Effector memory CD8-positive, alpha-beta T cell (primary cell): Measurements from ENCODE around the gene ZC3H12C.

Experiments used
- ATAC-seq: fragments of 150-1000 bp; cut with Tn5 transposase; replicated peaks from 2 replicates; pipeline ENCODE4 v1.10.0; 2021; ENCODE audit warnings: mild to moderate bottlenecking, moderate library complexity
- DNase-seq, 3 experiments: peaks; one replicate each; pipeline ENCODE4 v3.0.0; 2021
- H3K27ac Mint-ChIP-seq, 2 donors: one replicate each; pipeline ENCODE4 v1.8.0; 2022; ENCODE audit warnings: mild to moderate bottlenecking in 2 of 2, mixed read lengths in 2 of 2, moderate library complexity in 2 of 2
- H3K27me3 Mint-ChIP-seq, 2 donors: one replicate each; pipeline ENCODE4 v1.8.0; 2022; ENCODE audit warnings: mixed read lengths in 2 of 2
- H3K36me3 Mint-ChIP-seq: one replicate; pipeline ENCODE4 v1.8.0; 2022; ENCODE audit warnings: mild to moderate bottlenecking, moderate library complexity, mixed read lengths; ENCODE audit not compliant: insufficient read depth
- H3K4me1 Mint-ChIP-seq, 2 donors: one replicate each; pipeline ENCODE4 v1.8.0; 2022; ENCODE audit warnings: low read depth in 2 of 2, mixed read lengths in 2 of 2
- H3K4me3 Mint-ChIP-seq, 2 donors: one replicate each; pipeline ENCODE4 v1.8.0; 2022; ENCODE audit warnings: mild to moderate bottlenecking in 2 of 2, mixed read lengths in 2 of 2, moderate library complexity in 2 of 2
- H3K9me3 Mint-ChIP-seq, 2 donors: one replicate each; pipeline ENCODE4 v1.8.0; 2022; ENCODE audit warnings: mixed read lengths in 2 of 2

ZC3H12C gene

DNA sequence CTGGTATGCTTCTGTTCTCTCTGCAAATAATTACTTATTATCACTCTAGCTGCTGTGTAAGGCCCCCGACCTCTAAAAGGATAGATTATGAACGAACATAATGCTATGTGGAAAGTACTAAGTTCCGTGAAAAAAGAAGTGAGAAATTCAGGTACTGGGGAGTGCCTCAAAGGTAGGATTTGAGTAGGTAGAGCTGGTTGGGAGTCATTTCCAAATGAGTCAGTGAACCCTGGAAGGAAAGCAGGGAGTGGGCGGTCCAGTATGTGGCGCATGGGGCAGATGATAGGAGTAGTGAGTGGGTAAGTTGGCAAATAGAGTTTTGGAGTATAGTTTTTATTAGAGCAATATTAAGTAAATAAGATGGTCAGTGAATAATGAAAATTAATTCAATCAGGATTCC is 2.4 kb downstream of the ZC3H12C start:
- H3K27me3 Mint-ChIP-seq: peaks cover 38 to 42% of the 10 kb centered on the region in 2 donors
- no peak overlapping the region for H3K27ac Mint-ChIP-seq
- H3K9me3 Mint-ChIP-seq: no peaks in the 10 kb centered on the region
- ATAC-seq (no peak), DNase-seq (no peak)
- H3K4me1 Mint-ChIP-seq: peaks cover 0 to 4% of the 10 kb centered on the region in 2 donors
- no peak overlapping the region for H3K4me3 Mint-ChIP-seq
- H3K36me3 Mint-ChIP-seq: no peaks in the 10 kb centered on the region

GRCh38 chr11:110096496-110096895 is 3.3 kb downstream of the ZC3H12C start:
- Mint-ChIP-seq H3K27ac (no peak overlapping the region), H3K4me1 (peaks cover 0 to 4% of the 10 kb centered on the region in 2 donors), H3K9me3 (no peaks in the 10 kb centered on the region), H3K27me3 (peaks cover 39 to 45% of the 10 kb centered on the region in 2 donors), H3K4me3 (no peak overlapping the region), H3K36me3 (no peaks in the 10 kb centered on the region)
- DNase-seq (no peak), ATAC-seq (no peak)

DNA sequence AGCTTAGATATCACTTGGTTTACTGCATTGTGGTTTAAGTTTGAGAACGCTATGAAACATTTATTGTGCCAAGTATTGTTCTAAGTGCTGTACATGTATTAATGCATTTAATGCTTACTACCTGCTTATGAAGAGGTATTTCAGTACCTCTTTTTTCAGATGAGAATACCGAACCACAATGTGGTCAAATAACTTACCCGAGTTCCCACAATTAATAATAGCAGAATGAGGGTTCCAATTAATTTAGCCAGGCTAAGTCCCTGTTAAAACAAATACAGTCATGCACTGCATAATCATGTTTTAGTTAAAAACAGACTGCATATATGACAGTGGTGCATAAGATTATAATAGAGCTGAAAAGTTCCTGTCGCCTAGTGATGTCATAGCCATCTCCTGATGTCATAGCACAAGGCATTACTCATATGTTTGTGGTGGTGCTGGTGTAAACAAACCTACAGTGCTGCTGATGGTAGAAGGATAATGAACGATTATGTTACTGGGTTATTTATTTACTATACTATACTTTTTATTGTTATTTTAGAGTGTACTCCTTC is 4.3 kb downstream of the ZC3H12C start:
- H3K36me3 Mint-ChIP-seq: no peaks in the 10 kb centered on the region
- H3K27me3 Mint-ChIP-seq: peaks cover 30 to 34% of the 10 kb centered on the region in 2 donors
- ATAC-seq (no peak), DNase-seq (no peak)
- peaks cover 0 to 2% of the 10 kb centered on the region in 2 donors for H3K4me1 Mint-ChIP-seq
- no peak overlapping the region for H3K27ac Mint-ChIP-seq
- no peaks in the 10 kb centered on the region for H3K9me3 Mint-ChIP-seq
- H3K4me3 Mint-ChIP-seq: no peak overlapping the region

- DNase-seq (no peak), ATAC-seq (no peak)
- Mint-ChIP-seq H3K4me3 (no peak overlapping the region), H3K27me3 (peaks cover 28 to 32% of the 10 kb centered on the region in 2 donors), H3K27ac (no peak overlapping the region), H3K4me1 (peaks cover 0 to 2% of the 10 kb centered on the region in 2 donors), H3K9me3 (no peaks in the 10 kb centered on the region), H3K36me3 (no peaks in the 10 kb centered on the region)
These were observed 5.5 kb downstream of the ZC3H12C start for GRCh38 chr11:110098645-110099044.

DNA sequence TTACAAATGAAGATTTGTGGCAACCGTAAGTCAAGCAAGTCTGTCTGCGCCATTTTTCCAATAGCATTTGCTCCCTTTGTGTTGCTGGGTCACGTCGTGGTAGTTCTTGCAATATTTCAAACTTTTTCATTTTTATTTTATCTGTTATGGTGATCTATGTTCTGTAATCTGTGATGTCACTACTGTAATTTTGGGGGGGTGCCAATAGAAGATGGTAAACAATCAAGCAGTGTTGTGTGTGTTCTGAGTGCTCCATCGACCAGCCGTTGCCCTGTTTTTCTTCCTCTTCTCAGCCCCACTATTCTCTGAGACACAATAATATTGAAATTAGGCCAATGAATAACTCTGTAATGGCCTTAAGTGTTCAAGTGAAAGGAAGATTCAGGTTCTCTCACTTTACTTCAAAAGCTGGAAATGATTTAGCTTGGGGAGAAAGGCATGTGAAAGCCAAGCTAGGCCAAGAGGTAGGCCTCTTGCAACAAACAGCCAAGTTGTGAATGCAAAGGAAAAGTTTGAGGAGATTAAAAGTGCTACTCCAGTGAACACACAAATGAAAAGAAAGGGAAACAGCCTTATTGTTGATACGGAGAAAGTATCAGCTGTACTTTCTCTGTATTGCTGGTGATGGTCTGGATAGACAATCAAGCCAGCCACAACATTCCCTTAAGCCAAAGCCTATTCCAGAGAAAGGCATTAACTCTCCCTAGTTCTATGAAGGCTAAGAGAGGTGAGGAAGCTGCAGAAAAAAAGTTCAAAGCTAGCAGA is 7.5 kb downstream of the ZC3H12C start:
- ATAC-seq (no peak), DNase-seq (no peak)
- H3K27ac Mint-ChIP-seq: no peak overlapping the region
- no peak overlapping the region for H3K4me3 Mint-ChIP-seq
- peaks cover 17 to 19% of the 10 kb centered on the region in 2 donors for H3K27me3 Mint-ChIP-seq
- no peaks in the 10 kb centered on the region for H3K9me3 Mint-ChIP-seq
- H3K4me1 Mint-ChIP-seq: no peaks in the 10 kb centered on the region
- no peaks in the 10 kb centered on the region for H3K36me3 Mint-ChIP-seq

- no peak overlapping the region for H3K27ac Mint-ChIP-seq
- DNase-seq (no peak), ATAC-seq (no peak)
- H3K27me3 Mint-ChIP-seq: peaks cover 1 to 6% of the 10 kb centered on the region in 2 donors
- H3K9me3 Mint-ChIP-seq: no peaks in the 10 kb centered on the region
- no peaks in the 10 kb centered on the region for H3K36me3 Mint-ChIP-seq
- H3K4me3 Mint-ChIP-seq: no peak overlapping the region
- H3K4me1 Mint-ChIP-seq: no peaks in the 10 kb centered on the region
These were observed 13.6 kb downstream of the ZC3H12C start for GRCh38 chr11:110106713-110107274.

- Mint-ChIP-seq H3K27ac (no peak overlapping the region), H3K36me3 (no peaks in the 10 kb centered on the region), H3K27me3 (peaks cover 19 to 26% of the 10 kb centered on the region in 2 donors), H3K4me1 (no peaks in the 10 kb centered on the region), H3K9me3 (no peaks in the 10 kb centered on the region), H3K4me3 (no peak overlapping the region)
- no peak for DNase-seq
- no peak for ATAC-seq
These were observed 17.7 kb downstream of the ZC3H12C start for GRCh38 chr11:110110854-110111253.

DNA sequence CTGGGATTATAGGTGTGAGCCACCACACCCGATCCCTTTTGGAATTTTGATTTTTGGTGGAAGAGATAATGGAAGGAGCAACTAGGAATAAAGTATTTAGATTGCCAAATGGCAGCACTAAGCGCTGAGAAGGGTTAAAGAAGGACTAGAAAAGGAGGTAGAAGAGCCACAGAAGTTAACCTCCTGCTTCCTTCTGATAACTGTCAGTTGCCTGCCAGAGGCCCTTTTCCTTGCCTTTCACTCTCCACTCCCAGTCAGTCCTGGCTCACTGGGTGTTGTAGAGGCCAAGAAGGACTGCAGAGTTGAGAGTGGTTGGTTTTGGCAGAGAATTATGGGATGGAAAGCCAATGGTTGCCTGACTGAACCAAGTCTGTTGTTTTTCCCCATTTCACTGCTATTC is 19.3 kb downstream of the ZC3H12C start:
- DNase-seq: no peak
- Mint-ChIP-seq H3K4me1 (no peaks in the 10 kb centered on the region), H3K27me3 (peaks cover 19 to 26% of the 10 kb centered on the region in 2 donors), H3K36me3 (no peaks in the 10 kb centered on the region), H3K9me3 (no peaks in the 10 kb centered on the region), H3K27ac (no peak overlapping the region), H3K4me3 (no peak overlapping the region)
- no peak for ATAC-seq

GRCh38 chr11:110113505-110113904 is 20.3 kb downstream of the ZC3H12C start:
- no peaks in the 10 kb centered on the region for H3K4me1 Mint-ChIP-seq
- ATAC-seq (no peak), DNase-seq (no peak)
- H3K27me3 Mint-ChIP-seq: peaks cover 14 to 26% of the 10 kb centered on the region in 2 donors
- H3K27ac Mint-ChIP-seq: no peak overlapping the region
- H3K9me3 Mint-ChIP-seq: no peaks in the 10 kb centered on the region
- no peaks in the 10 kb centered on the region for H3K36me3 Mint-ChIP-seq
- H3K4me3 Mint-ChIP-seq: no peak overlapping the region

- Mint-ChIP-seq H3K36me3 (no peaks in the 10 kb centered on the region), H3K9me3 (no peaks in the 10 kb centered on the region), H3K27me3 (peaks cover 14 to 26% of the 10 kb centered on the region in 2 donors), H3K4me3 (no peak overlapping the region), H3K4me1 (no peaks in the 10 kb centered on the region), H3K27ac (no peak overlapping the region)
- ATAC-seq (no peak), DNase-seq (no peak)
These were observed 20.8 kb downstream of the ZC3H12C start for GRCh38 chr11:110113973-110114372.

DNA sequence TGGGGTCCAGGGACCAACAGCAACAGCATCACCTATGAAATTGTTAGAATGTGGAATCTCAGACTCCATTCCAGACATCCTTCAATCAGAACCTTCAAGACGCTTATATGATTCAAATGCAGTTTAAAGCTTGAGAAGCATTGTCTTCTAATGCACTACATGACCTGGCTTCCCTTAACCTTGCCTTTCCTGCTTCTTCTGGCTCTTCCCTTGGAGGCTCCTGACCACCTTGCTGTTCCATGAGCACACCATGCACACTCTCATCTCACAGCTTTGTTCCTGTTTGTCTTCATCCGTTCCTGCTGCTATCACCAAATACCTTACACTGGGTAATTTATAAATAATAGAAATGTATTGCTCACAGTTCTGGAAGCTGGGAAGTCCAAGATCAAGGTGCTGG is 26.1 kb downstream of the ZC3H12C start:
- ATAC-seq (no peak), DNase-seq (no peak)
- peaks cover 0 to under 1% of the 10 kb centered on the region in 2 donors for H3K27me3 Mint-ChIP-seq
- no peaks in the 10 kb centered on the region for H3K4me1 Mint-ChIP-seq
- H3K4me3 Mint-ChIP-seq: no peak overlapping the region
- H3K9me3 Mint-ChIP-seq: no peaks in the 10 kb centered on the region
- no peak overlapping the region for H3K27ac Mint-ChIP-seq
- no peaks in the 10 kb centered on the region for H3K36me3 Mint-ChIP-seq

- ATAC-seq (no peak), DNase-seq (no peak)
- Mint-ChIP-seq H3K36me3 (no peaks in the 10 kb centered on the region), H3K27ac (no peak overlapping the region), H3K4me1 (no peaks in the 10 kb centered on the region), H3K27me3 (no peaks in the 10 kb centered on the region), H3K4me3 (no peak overlapping the region), H3K9me3 (no peaks in the 10 kb centered on the region)
These were observed 28.0 kb downstream of the ZC3H12C start for GRCh38 chr11:110121204-110121603.

GRCh38 chr11:110123003-110123402 is 29.8 kb downstream of the ZC3H12C start:
- no peaks in the 10 kb centered on the region for H3K27me3 Mint-ChIP-seq
- no peak overlapping the region for H3K27ac Mint-ChIP-seq
- H3K4me3 Mint-ChIP-seq: no peak overlapping the region
- no peaks in the 10 kb centered on the region for H3K4me1 Mint-ChIP-seq
- no peaks in the 10 kb centered on the region for H3K9me3 Mint-ChIP-seq
- H3K36me3 Mint-ChIP-seq: no peaks in the 10 kb centered on the region
- no peak for ATAC-seq
- no peak for DNase-seq

GRCh38 chr11:110124605-110125004 is 31.4 kb downstream of the ZC3H12C start:
- H3K27me3 Mint-ChIP-seq: no peaks in the 10 kb centered on the region
- no peak overlapping the region for H3K4me3 Mint-ChIP-seq
- no peak overlapping the region for H3K27ac Mint-ChIP-seq
- H3K9me3 Mint-ChIP-seq: no peaks in the 10 kb centered on the region
- no peaks in the 10 kb centered on the region for H3K4me1 Mint-ChIP-seq
- H3K36me3 Mint-ChIP-seq: no peaks in the 10 kb centered on the region
- DNase-seq (no peak), ATAC-seq (no peak)
